ENCODE results near the gene MLXIPL.
"Not testable (repeated sequence)": the region's sequence is repeated elsewhere in the genome, so short reads cannot be mapped to it uniquely, and the experiment has no call there.

MLXIPL gene

GRCh38 chr7:73615886-73616285 is 8.4 kb downstream of the MLXIPL start:
- Mint-ChIP-seq H3K27ac (ENCODE audit: low read depth) (no peak overlapping the region), H3K9me3 (no peaks in the 10 kb centered on the region), H3K27me3 (peaks cover 39% of the 10 kb centered on the region), H3K36me3 (ENCODE audit: insufficient read depth) (peaks cover 1% of the 10 kb centered on the region), H3K4me1 (no peaks in the 10 kb centered on the region), H3K4me3 (no peak overlapping the region)
- DNase-seq (ENCODE audit: low spot score in 2 of 2) (no peak), ATAC-seq (replicated peaks; ENCODE audit: extremely low read depth, poor library complexity, severe bottlenecking) (no peak)

GRCh38 chr7:73614937-73615336 is 9.4 kb downstream of the MLXIPL start:
- H3K4me3 Mint-ChIP-seq; H3K36me3 Mint-ChIP-seq (ENCODE audit: insufficient read depth); H3K27ac Mint-ChIP-seq (ENCODE audit: low read depth); H3K4me1 Mint-ChIP-seq; ATAC-seq (replicated peaks; ENCODE audit: extremely low read depth, poor library complexity, severe bottlenecking); H3K9me3 Mint-ChIP-seq; DNase-seq (ENCODE audit: low spot score in 2 of 2): not testable (repeated sequence)
- peaks cover 48% of the 10 kb centered on the region for H3K27me3 Mint-ChIP-seq

GRCh38 chr7:73613954-73614735 is 10.2 kb downstream of the MLXIPL start:
- Mint-ChIP-seq H3K27ac (ENCODE audit: low read depth) (no peak overlapping the region), H3K9me3 (no peaks in the 10 kb centered on the region), H3K4me1 (no peaks in the 10 kb centered on the region), H3K4me3 (no peak overlapping the region), H3K27me3 (peaks cover 53% of the 10 kb centered on the region), H3K36me3 (ENCODE audit: insufficient read depth) (peaks cover 1% of the 10 kb centered on the region)
- ATAC-seq (replicated peaks; ENCODE audit: extremely low read depth, poor library complexity, severe bottlenecking), result no peak
- no peak for DNase-seq (ENCODE audit: low spot score in 2 of 2)

DNA sequence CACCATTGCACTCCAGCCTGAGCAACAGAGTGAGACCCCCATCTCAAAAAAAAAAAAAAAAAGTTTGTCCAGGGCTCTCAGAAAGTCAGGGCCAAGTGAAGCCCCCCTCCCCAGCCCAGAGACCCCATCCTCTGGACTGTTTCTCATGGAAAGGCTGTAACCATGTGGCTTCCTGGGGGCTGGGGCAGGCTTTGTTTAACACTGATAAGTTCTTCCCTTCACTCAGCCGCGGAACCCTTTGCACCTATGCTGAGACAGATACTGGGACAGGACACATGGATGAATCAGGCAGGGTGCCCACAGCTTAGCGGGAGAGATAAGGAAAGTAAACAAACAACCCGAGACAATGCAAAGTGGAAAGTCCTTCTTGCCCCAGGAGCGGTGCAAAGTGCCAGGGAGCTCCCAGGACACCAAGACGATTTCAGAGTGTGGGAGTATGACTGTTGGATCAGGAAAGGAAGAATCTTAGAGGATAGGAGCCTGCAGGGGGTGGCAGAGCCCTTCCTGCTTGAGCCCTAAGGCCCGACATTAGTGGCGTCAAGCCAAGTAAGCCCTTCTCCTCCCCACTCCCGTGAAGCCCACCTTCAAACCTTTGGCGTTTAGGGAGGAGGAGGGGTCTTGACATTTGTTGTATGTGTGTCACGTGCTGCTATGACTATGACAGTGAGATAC is 11.6 kb downstream of the MLXIPL start:
- no peak for DNase-seq (ENCODE audit: low spot score in 2 of 2)

GRCh38 chr7:73611017-73611555 is 13.2 kb downstream of the MLXIPL start:
- H3K27ac Mint-ChIP-seq (ENCODE audit: low read depth), result no peak overlapping the region
- H3K9me3 Mint-ChIP-seq, result no peaks in the 10 kb centered on the region
- no peak overlapping the region for H3K4me3 Mint-ChIP-seq
- H3K4me1 Mint-ChIP-seq, result peaks cover 5% of the 10 kb centered on the region
- ATAC-seq (replicated peaks; ENCODE audit: extremely low read depth, poor library complexity, severe bottlenecking) (no peak), DNase-seq (ENCODE audit: low spot score in 2 of 2) (no peak)
- H3K27me3 Mint-ChIP-seq, result peaks cover 62% of the 10 kb centered on the region
- H3K36me3 Mint-ChIP-seq (ENCODE audit: insufficient read depth), result no peaks in the 10 kb centered on the region

More for the DNA sequence above, 11.6 kb downstream of the MLXIPL start:
- no peak overlapping the region for H3K27ac Mint-ChIP-seq (ENCODE audit: low read depth)
- no peaks in the 10 kb centered on the region for H3K4me1 Mint-ChIP-seq
- peaks cover 53% of the 10 kb centered on the region for H3K27me3 Mint-ChIP-seq
- no peaks in the 10 kb centered on the region for H3K9me3 Mint-ChIP-seq
- H3K4me3 Mint-ChIP-seq, result no peak overlapping the region
- H3K36me3 Mint-ChIP-seq (ENCODE audit: insufficient read depth), result no peaks in the 10 kb centered on the region
- no peak for ATAC-seq (replicated peaks; ENCODE audit: extremely low read depth, poor library complexity, severe bottlenecking)

- H3K9me3 Mint-ChIP-seq, result no peaks in the 10 kb centered on the region
- ATAC-seq (replicated peaks; ENCODE audit: extremely low read depth, poor library complexity, severe bottlenecking) (no peak), DNase-seq (ENCODE audit: low spot score in 2 of 2) (no peak)
- H3K4me3 Mint-ChIP-seq, result no peak overlapping the region
- peaks cover 5% of the 10 kb centered on the region for H3K4me1 Mint-ChIP-seq
- H3K27me3 Mint-ChIP-seq, result peaks cover 62% of the 10 kb centered on the region
- H3K27ac Mint-ChIP-seq (ENCODE audit: low read depth), result no peak overlapping the region
- no peaks in the 10 kb centered on the region for H3K36me3 Mint-ChIP-seq (ENCODE audit: insufficient read depth)
Observed at GRCh38 chr7:73610105-73610504, 14.2 kb downstream of the MLXIPL start.

DNA sequence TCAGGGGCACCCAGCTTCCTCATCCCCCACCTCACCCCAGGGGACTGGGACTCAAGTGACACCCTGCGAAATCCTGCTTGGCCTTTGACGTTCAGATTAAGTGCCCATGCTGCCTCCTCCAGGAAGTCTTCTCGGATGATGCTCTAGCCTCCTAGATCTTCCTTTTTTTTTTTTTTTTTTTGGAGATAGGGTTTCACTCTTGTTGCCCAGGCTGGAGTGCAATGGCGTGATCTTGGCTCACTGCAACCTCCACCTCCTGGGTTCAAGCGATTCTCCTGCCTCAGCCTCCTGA is 16.7 kb downstream of the MLXIPL start:
- not testable (repeated sequence) for H3K36me3 Mint-ChIP-seq (ENCODE audit: insufficient read depth); DNase-seq (ENCODE audit: low spot score in 2 of 2); H3K4me1 Mint-ChIP-seq; ATAC-seq (replicated peaks; ENCODE audit: extremely low read depth, poor library complexity, severe bottlenecking); H3K4me3 Mint-ChIP-seq; H3K9me3 Mint-ChIP-seq; H3K27ac Mint-ChIP-seq (ENCODE audit: low read depth)
- peaks cover 48% of the 10 kb centered on the region for H3K27me3 Mint-ChIP-seq

- Mint-ChIP-seq H3K4me1 (peaks cover 5% of the 10 kb centered on the region), H3K27me3 (peaks cover 43% of the 10 kb centered on the region)
Observed at GRCh38 chr7:73606801-73607691, 17.3 kb downstream of the MLXIPL start.

GRCh38 chr7:73605601-73606220 is 18.6 kb downstream of the MLXIPL start:
- Mint-ChIP-seq H3K9me3 (no peaks in the 10 kb centered on the region), H3K4me1 (peaks cover 5% of the 10 kb centered on the region), H3K4me3 (no peak overlapping the region), H3K27ac (ENCODE audit: low read depth) (no peak overlapping the region), H3K27me3 (peaks cover 33% of the 10 kb centered on the region), H3K36me3 (ENCODE audit: insufficient read depth) (peaks cover 2% of the 10 kb centered on the region)
- no peak for ATAC-seq (replicated peaks; ENCODE audit: extremely low read depth, poor library complexity, severe bottlenecking)
- DNase-seq (ENCODE audit: low spot score in 2 of 2), result no peak

More at GRCh38 chr7:73606801-73607691, 17.3 kb downstream of the MLXIPL start:
- no peak overlapping the region for H3K4me3 Mint-ChIP-seq
- peak; percentile 37 to 56 for DNase-seq (ENCODE audit: low spot score in 2 of 2)
- peak; percentile 62 for ATAC-seq (replicated peaks; ENCODE audit: extremely low read depth, poor library complexity, severe bottlenecking)
- H3K36me3 Mint-ChIP-seq (ENCODE audit: insufficient read depth), result peaks cover 2% of the 10 kb centered on the region
- no peak overlapping the region for H3K27ac Mint-ChIP-seq (ENCODE audit: low read depth)
- H3K9me3 Mint-ChIP-seq, result no peaks in the 10 kb centered on the region

DNA sequence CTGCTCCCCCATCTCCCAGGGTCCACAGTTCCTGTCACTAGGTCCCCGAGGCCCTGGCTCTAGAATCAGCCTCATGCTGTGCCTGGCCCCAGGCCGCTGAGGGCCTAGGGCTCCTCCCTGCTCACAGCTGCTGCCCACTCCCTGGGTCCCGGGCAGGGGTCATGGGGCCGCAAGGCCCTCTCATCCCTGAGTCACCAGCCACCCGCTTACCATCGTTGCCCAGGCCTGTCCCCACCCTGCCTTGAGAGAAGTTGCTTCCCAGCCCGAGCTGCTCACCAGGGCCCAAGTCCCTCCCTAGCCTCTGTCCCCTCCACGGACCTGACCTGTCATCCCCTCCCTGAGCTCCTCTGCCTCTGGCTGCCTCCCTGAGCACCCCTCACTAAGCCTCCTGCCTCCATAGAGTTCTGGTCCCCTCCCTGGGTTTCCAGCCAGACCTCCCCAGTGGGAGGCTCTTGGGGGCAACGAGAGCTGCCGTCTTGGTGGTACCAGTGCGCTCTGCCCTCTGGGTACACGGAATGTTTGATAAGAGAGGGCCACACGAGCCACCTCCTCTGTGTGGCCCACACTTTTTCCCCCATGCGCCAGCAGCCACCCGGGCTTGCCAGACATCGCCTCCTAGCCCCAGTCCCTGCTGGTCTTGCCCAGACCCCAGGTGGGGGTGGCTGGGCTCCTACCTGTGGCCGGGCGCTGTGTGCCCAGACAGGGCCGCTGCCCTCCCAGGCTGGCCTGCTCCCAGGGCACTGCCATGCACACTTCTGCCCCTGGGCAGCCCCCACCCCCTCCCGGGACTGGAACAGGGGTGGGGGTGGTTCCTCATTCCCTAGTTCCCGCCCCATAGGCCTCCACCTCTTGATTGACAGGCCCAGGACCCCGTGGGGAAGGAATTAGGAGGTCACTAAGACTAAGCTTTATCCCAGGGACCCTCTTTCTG is 21.3 kb downstream of the MLXIPL start:
- Mint-ChIP-seq H3K27me3 (peaks cover 38% of the 10 kb centered on the region), H3K9me3 (no peaks in the 10 kb centered on the region), H3K4me3 (no peak overlapping the region), H3K36me3 (ENCODE audit: insufficient read depth) (peaks cover 2% of the 10 kb centered on the region), H3K4me1 (peaks cover 5% of the 10 kb centered on the region), H3K27ac (ENCODE audit: low read depth) (no peak overlapping the region)
- ATAC-seq (replicated peaks; ENCODE audit: extremely low read depth, poor library complexity, severe bottlenecking), result no peak
- DNase-seq (ENCODE audit: low spot score in 2 of 2), result no peak

DNA sequence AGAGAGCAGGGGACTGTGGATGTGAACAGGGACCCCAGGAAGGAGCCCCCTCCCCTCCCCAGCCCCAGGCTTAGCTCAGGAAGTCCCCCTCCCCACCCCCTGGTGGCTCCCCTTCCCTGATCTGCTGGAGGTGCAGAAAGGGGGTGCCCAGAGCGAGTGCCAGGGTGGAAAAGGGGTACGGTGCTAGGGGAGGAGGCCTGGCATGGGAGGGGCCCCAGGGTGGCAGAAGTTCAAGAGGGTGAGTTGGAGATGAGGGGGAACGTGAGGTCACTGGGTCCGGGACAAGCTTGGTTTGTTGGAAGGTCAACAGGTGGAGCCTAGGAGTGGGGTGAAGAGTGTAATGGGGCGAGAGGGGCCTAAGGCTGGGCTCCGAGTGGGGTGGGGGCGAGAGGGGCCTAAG is 24.4 kb downstream of the MLXIPL start:
- no peaks in the 10 kb centered on the region for H3K9me3 Mint-ChIP-seq

More for the DNA sequence above, 24.4 kb downstream of the MLXIPL start:
- ATAC-seq (replicated peaks; ENCODE audit: extremely low read depth, poor library complexity, severe bottlenecking) (no peak), DNase-seq (ENCODE audit: low spot score in 2 of 2) (no peak)
- Mint-ChIP-seq H3K27ac (ENCODE audit: low read depth) (no peak overlapping the region), H3K4me1 (no peaks in the 10 kb centered on the region), H3K4me3 (no peak overlapping the region), H3K36me3 (ENCODE audit: insufficient read depth) (peaks cover 2% of the 10 kb centered on the region), H3K27me3 (peaks cover 34% of the 10 kb centered on the region)
